ENCODE results near the gene TBCA.
"Not testable (repeated sequence)": the region's sequence is repeated elsewhere in the genome, so short reads cannot be mapped to it uniquely, and the experiment has no call there.

TBCA gene

DNA sequence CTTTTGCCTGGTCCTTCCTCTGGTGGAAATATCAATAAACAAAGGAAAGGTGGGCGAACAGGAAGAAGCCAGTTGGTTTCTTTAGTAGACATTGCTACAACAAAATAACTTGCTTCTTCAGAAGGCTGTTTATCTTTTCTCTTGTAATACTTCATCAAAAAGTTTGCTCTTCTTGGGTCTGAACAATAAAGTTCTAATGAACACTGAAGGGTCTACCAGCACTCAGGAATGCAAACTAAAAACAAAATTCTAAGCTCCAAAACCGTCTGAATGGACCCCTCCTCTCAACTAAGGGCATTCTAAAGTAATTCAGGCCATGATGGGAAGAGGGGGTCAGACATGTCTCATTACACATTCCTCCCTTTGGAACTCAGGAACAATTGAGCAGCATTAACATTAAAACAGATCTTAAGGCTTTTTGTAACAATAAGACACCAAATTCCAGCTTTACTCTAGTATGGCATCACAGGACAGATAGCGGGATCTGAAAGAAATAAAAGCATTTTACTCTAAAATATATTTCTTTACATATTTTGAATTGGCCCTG lies 2.3 kb downstream of the TBCA start:
- no peak for DNase-seq (ENCODE audit: low read depth in 3 of 3, low spot score in 1 of 3)

GRCh38 chr5:77772729-77773128 lies 3.4 kb downstream of the TBCA start:
- DNase-seq (ENCODE audit: low read depth in 3 of 3, low spot score in 1 of 3), result no peak

DNA sequence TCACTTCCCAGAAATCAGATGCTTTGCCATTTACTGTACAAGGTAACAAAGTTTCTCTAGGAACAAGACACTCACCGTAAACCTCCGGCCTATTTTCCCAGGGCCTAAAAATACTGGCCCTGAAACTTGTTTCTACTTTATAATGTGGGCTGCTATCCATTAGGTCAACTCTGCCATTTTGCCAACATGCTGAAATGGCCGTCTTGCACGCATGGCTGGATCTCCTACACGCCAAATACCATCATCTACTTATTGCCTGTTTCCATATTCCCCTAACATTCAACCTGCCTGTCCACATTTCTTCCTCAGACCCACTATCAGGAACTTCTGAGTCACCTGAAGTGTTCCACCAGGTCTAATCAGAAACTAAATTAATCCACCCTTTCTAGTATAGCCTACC lies 4.7 kb downstream of the TBCA start:
- DNase-seq (ENCODE audit: low read depth in 3 of 3, low spot score in 1 of 3), result no peak

DNA sequence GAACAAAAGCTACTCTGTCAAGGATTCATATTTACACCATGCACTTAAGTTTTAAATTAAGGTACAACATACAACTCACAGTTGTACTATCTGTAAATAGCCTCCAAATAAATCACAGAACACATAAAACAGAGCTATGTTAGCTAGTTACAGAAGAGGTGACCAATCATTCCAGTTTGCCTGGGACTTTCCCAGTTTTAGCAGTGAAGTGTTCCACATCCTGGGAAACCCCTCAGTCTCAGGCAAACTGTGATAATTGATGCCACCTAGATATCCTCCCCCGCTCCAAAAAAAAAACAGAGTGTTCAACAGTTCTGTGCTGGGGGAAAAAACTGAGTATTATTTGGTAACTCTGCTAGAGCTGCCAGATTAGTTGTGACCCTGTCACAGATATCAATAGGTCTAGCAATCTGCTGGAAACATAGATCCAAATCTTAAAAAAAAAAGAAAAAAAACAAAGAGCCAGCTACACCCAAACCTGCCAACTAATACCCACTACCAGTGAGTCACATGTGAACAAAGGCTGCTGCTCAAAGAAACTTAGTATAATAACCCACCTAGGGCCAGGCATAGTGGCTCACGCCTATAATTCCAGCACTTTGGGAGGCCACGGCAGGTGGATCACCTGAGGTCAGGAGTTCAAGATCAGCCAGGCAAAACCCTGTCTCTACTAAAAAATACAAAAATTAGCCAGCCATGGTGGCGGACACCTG lies 5.7 kb downstream of the TBCA start:
- no peak for DNase-seq (ENCODE audit: low read depth in 3 of 3, low spot score in 1 of 3)

GRCh38 chr5:77768978-77769377 lies 7.2 kb downstream of the TBCA start:
- DNase-seq (ENCODE audit: low read depth in 3 of 3, low spot score in 1 of 3), result no peak

DNA sequence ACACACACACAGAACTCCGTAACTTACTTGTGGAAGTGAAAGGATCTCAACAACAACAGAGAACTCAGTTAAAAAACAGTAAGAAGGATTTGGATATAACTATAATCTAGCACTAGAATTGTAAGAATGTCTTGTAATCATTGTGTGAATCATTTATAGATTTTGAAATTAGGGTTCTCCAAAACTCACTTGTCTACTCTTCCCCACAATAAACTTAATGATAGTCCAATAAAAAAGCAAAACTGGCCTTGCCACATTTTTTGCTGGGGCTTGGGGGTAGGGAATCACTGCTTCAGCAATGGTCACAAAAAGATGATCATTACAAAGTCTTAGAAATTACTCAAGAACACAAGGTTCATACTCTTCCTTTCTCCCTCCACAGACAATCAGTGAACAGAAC lies 8.8 kb downstream of the TBCA start:
- DNase-seq (ENCODE audit: low read depth in 3 of 3, low spot score in 1 of 3), result no peak

DNA sequence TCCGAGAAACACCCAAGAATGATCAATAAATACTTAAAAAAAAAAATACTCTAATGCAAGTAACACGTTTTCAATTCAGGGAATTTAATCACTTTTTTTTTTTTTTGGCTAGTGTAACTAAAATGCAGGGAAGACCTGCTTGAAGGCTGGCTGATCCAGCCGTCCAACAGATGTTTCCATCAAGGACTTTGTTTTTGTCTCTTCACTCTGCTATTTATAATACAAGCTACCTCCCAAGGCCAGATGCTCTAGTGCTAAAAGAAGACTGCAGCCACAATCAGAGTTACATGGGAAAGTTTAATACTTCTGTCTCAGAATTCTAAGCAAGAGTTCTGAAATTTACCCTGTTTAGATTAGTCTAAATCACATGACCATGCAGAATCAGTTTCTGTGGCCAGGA lies 14.5 kb downstream of the TBCA start:
- no peak for DNase-seq (ENCODE audit: low read depth in 3 of 3, low spot score in 1 of 3)

GRCh38 chr5:77758141-77758938 lies 17.8 kb downstream of the TBCA start:
- no peak for DNase-seq (ENCODE audit: low read depth in 3 of 3, low spot score in 1 of 3)

DNA sequence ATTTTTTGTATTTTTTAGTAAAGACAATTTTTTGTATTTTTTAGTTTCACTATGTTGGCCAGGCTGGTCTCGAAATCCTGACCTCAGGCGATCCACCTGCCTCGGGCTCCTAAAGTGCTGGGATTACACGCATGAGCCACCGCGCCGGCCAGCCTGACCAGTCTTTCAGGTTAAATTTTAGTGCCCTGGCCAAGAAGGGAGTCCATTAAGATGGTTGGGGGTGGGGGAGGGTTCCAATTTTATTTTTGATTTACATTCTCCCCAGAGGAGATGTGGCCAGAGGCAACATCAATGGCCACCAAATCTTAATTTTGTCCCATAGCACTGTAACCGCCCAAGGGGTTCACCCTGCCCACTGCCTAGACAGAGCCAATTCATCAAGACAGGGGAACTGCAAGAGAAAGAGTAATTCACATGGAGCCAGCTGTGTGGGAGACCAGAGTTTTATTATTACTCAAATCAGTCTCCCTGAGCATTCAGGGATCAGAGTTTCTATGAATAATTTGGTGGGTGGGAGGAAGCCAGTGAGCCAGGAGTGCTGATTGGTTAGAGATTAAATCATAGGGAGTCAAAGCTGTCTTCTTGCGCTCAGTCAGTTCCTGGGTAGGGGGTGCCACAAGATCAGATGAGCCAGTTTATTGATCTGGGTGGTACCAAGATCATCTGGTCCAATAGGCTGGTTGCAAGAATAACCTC lies 24.7 kb downstream of the TBCA start:
- no peak for DNase-seq (ENCODE audit: low read depth in 3 of 3, low spot score in 1 of 3)

DNA sequence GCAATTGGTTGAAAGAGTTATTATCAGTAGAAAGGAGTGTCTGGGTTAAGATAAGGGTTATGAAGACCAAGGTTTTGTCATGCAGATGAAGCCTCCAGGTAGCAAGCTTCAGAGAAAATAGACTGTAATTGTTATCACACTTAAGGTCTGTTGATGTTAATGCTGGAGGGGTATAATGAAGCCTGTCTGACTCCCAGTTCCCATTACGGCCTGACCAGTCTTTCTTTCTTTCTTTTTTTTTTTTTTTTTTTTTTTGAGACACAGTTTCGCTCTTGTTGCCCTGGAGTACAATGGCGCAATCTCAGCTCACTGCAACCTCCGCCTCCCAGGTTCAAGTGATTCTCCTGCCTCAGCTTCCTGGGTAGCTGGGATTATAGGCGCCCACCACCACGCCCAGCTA lies 25.2 kb downstream of the TBCA start:
- not testable (repeated sequence) for DNase-seq (ENCODE audit: low read depth in 3 of 3, low spot score in 1 of 3)

GRCh38 chr5:77748160-77748559 lies 28.0 kb downstream of the TBCA start:
- no peak for DNase-seq (ENCODE audit: low read depth in 3 of 3, low spot score in 1 of 3)

DNA sequence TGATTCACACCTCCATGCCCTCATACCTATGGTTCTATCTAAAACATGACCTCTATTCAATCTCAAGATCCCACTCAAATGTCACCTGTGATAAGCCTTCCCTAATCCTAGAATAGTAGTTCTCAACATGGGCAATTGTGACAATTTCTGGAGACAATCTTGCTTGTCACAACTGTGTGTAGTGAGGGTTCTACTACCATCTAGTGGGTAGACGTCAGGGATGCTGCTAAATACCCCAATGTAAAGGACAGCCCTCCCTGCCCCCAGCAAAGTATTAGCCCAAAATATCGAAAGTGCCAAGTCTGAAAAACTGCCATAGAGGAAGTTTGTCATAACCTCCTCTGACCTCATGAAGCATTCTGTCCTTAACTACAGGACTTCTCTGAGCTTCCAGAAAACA lies 32.0 kb downstream of the TBCA start:
- no peak for DNase-seq (ENCODE audit: low read depth in 3 of 3, low spot score in 1 of 3)

DNA sequence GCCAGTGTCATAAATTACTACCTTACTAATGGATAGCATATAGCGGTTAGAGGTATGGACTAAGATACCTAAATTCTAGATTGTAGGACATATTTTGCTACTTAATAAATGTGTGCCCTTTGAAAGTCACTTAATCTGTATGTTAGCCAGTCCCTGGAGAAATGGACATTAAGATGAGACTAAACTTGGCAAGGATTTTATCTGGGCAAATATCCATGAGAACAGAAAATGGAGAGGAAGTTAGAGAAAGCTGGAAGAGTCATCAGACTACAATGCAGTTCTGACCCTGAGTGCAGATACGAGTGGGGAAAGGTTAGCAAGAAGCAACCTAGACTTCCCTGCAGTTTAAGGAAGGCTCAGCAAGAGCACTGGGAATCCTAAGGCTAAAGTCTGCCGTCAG lies 33.0 kb downstream of the TBCA start:
- DNase-seq (ENCODE audit: low read depth in 3 of 3, low spot score in 1 of 3), result no peak

DNA sequence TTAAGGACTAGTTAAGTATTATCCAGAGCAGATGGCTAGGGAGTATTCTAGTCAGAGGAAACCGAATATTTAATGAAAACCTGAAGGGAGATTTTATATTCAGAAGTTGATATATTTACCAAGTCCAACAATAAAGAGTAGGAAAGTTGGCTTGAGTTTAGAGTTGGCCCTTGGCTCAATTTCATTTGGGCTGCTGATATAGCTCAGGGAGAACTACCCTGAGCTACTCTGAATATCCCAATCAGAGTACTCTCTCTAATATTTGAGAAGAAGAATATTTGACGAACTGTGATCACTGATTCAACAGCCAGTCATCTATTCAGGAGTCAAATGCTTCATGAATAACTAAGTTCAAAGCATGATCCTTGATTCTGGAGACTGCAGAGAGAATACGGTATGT lies 34.5 kb downstream of the TBCA start:
- no peak for DNase-seq (ENCODE audit: low read depth in 3 of 3, low spot score in 1 of 3)

- DNase-seq (ENCODE audit: low read depth in 3 of 3, low spot score in 1 of 3), result no peak
Measured at GRCh38 chr5:77734885-77735284, 41.3 kb downstream of the TBCA start.

- DNase-seq (ENCODE audit: low read depth in 3 of 3, low spot score in 1 of 3), result no peak
Measured at GRCh38 chr5:77733130-77733529, 43.0 kb downstream of the TBCA start.

DNA sequence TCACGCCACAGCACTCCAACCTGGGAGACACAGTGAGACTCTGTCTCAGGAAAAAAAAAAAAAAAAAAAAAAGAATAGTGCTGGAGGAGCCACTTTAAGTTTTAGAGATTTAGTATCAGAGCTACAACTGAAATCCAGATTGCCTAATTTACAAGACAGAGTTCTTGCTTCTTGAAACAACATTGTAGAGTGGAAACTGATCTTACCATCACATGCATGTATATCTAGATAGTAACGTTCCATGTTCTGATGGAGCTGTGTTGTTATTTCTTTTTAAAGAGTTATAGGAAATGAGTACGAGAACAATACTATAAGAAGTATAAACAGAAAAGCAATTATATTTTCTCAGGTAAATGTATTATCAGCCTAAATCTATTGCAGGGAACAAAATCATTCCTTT lies 48.9 kb downstream of the TBCA start:
- DNase-seq (ENCODE audit: low read depth in 3 of 3, low spot score in 1 of 3), result no peak

GRCh38 chr5:77725616-77726015 lies 50.5 kb downstream of the TBCA start:
- no peak for DNase-seq (ENCODE audit: low read depth in 3 of 3, low spot score in 1 of 3)

DNA sequence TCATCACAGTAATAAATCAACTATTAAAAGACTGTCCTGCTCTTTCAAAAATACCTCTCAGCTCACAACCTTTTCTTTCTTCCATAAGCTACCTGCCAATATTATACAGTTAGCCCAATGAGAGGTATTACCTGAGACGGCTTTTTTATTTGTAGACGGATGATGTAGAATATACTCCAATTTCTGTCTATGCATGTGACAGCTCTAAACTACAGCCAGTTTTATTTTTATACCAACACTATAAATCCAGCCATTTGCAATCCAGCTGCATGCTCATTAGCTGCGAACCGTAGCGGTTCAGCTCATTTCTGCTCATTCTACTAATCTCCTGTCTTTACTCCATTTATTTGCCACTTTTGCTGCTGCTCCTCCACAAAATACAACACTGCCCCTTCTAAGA lies 51.2 kb downstream of the TBCA start:
- DNase-seq (ENCODE audit: low read depth in 3 of 3, low spot score in 1 of 3), result no peak

DNA sequence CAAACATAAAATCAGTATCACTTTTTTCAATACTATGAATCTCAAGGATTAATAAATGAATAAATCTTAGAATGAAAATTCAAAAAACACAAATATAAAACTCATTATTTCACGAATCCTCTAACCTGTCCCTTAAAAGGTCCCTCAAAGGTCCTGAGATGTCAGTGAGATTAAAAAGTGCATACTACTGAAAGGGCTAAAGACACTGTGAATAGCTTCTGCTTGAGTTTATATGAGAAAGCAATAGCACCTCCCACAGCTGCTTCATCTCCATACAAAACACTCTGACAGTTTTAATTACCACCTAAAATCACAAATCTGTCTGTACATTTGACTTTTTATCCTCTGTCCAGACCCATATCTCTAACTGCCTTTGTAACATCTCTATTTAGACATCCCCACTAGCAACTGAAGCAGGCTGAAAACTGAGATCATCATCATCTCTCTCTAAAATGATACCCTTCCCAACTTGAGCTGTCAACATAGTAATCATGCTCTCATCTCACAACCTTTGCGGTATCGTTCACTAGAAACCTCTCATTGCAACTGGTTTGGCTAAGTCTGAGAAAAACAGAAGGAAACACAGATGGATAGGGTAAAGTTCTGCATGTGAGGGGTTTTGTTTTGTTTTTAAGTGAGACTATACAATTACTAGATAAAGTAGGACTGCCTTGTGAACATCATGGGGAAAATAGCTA lies 56.3 kb downstream of the TBCA start:
- DNase-seq (ENCODE audit: low read depth in 3 of 3, low spot score in 1 of 3), result no peak

DNA sequence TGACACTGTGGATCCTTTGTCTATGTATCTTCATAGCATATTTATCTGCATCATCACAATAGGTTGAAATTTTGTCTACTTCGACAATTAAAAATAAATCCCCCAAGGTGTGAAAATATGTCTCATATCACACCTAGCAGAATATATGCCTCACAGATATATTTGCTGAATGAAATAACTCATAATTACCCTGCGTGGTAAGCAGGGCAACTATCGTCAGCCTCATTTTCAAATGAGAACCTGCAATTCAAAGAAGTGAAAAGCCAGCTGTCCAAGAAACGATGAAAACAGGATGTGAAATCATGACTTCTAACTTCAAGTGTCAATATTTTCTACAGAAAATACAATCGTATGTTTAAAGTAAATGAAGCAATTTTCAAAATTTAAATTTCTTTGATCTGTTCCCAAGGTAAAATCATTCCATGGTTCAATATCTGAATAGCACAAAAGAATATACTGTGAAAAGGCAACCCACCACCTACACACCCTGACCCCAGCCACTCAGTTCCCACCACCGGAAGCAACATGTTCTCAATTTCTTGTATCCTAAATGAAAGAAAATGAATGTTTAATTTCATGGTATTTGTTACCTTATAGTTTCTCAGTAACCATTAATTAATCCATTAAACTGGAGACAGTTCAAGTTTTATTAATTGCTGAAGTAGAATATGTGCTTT lies 57.1 kb downstream of the TBCA start:
- no peak for DNase-seq (ENCODE audit: low read depth in 3 of 3, low spot score in 1 of 3)
